ENCODE results near the gene FARP1.

Gene FARP1

DNA sequence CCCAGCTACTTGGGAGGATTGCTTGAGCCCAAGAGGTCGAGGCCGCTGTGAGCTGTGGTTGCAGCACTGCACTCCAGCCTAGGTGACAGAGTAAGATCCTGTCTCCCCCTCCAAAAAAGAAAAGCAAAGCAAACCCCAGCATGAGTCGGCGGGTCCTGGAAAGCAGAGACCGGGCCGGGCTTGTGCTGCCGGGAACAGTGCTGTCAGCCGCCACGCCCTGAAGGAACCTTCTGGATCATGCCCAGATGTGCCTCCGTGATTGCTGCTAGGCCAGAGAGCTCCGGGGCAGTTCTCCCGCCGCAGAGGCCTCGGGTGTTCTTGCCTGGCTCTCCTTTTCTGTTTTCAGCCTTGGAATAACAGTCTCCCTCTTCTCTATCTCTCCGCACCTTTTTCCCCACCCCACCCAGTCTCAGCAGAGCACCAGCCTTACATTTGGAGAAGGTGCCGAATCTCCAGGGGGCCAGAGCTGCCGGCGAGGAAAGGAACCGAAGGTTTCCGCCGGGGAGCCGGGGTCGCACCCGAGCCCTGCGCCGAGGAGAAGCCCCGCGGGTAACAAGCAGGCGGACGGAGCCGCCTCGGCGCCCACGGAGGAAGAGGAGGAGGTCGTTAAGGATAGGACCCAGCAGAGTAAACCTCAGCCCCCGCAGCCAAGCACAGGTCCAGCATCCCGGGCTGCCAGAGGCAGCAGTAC, 252.1 kb downstream of the FARP1 start:
- TF ChIP-seq POLR2A (IDR thresholded peaks at IDR 0.05; ENCODE audit: low read depth, low read length), result no peak
- FAIRE-seq (no peak), DNase-seq (ENCODE audit: insufficient read length, low spot score) (no peak)

DNA sequence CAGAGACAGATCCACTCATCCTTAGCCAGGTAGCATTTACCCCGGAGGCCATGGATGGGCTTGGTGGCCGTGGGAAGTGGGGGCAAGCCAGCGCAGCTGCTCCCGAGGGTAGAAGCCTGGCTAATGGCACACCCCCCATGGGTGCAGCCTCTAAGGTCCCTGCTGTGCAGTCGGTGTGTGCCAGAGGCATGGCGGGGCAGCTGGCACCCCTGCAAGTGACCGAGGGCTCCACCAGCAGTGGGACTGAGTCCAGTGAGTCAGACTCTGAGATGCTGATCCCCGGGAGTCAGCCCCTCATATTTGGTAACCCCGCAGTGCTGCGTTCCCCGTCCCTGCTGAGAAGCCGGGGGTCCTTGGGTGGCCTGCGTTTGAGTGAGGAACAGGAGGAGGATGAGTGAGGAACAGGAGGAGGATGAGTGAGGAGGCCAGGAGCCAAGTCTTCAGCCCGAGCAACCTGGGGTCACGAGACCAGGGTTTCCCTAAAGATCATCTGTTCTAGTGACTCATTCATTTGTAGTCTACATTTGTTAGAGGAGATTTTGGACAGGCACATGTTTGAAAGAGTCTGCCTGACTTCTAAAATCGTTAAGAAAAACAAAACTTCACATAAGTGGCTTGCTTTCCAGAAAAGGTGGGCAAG, 253.3 kb downstream of the FARP1 start:
- no peak for TF ChIP-seq POLR2A (IDR thresholded peaks at IDR 0.05; ENCODE audit: low read depth, low read length)
- DNase-seq (ENCODE audit: insufficient read length, low spot score) (no peak), FAIRE-seq (peak; percentile 68)

GRCh38 chr13:98397221-98397620, 254.3 kb downstream of the FARP1 start:
- no peak for TF ChIP-seq POLR2A (IDR thresholded peaks at IDR 0.05; ENCODE audit: low read depth, low read length)
- DNase-seq (ENCODE audit: insufficient read length, low spot score) (no peak), FAIRE-seq (no peak)

DNA sequence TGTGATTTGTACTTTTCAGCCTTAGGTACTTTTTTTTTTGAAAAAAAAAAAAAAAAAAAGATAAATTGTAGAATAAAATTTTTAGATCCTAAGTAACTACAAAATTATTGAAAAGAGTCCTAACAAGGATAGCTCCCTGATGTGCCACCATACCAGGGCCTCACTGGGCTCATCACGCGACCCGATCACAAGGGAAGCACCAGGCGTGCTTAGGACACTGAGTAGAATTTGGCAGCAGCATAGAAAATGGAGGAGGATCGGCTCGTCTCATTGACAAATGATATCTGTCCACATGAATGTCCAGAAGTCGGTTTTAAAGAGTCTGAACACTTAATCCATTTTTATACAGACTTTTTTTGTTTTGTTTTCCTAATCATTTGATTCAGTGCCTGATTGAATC, 255.0 kb downstream of the FARP1 start:
- DNase-seq (ENCODE audit: insufficient read length, low spot score) (no peak), FAIRE-seq (no peak)
- no peak for TF ChIP-seq POLR2A (IDR thresholded peaks at IDR 0.05; ENCODE audit: low read depth, low read length)

- no peak for DNase-seq (ENCODE audit: insufficient read length, low spot score)
- no peak for FAIRE-seq
- TF ChIP-seq POLR2A (IDR thresholded peaks at IDR 0.05; ENCODE audit: low read depth, low read length), result no peak
Measured at GRCh38 chr13:98398581-98398980, 255.7 kb downstream of the FARP1 start.

DNA sequence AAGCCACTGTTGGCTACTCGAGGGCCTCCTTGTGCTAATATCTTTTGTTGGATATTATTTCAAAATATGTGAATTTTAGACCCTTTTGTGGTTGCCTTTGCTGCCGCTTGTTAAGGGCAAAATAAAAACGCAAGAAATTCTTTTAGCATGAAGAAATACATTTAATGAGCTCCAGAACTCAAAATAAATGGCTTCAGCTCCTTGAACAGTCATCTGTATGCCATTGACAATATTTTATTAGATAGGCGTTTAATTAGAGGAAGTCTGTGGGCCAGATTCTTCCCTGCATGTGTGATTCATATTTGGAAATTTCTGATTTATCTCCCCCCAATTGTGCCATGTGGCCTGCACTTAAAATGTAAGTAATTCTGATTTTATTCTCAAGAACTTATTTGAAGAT, 256.9 kb downstream of the FARP1 start:
- DNase-seq (ENCODE audit: insufficient read length, low spot score) (no peak), FAIRE-seq (no peak)
- no peak for TF ChIP-seq POLR2A (IDR thresholded peaks at IDR 0.05; ENCODE audit: low read depth, low read length)

DNA sequence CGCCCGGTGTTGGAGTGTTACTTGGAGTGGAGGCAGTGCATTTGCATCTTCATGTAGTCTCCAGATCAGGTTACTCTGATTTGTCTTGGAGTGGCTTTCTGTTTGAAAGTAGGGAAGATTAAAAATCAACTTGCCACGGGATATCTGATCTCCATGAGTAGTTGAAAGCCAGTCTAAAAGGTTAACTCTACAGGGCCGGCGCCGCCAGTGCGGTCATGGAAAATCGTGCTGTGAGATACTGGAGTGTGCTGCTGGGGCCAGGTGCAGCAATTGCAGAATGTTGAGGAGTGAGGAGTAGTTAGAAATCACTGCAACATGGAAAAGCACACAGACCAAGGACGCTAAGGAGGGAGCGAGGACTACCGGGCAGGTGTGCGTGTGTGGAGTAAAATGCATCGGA, 259.0 kb downstream of the FARP1 start:
- FAIRE-seq, result no peak
- TF ChIP-seq POLR2A (IDR thresholded peaks at IDR 0.05; ENCODE audit: low read depth, low read length), result no peak

GRCh38 chr13:98403076-98403475, 260.2 kb downstream of the FARP1 start:
- no peak for DNase-seq (ENCODE audit: insufficient read length, low spot score)
- TF ChIP-seq POLR2A (IDR thresholded peaks at IDR 0.05; ENCODE audit: low read depth, low read length), result no peak
- FAIRE-seq, result no peak

More for the DNA sequence above, 259.0 kb downstream of the FARP1 start:
- DNase-seq (ENCODE audit: insufficient read length, low spot score), result no peak

- FAIRE-seq, result no peak
- no peak for TF ChIP-seq POLR2A (IDR thresholded peaks at IDR 0.05; ENCODE audit: low read depth, low read length)
- DNase-seq (ENCODE audit: insufficient read length, low spot score), result no peak
Measured at GRCh38 chr13:98405107-98405571, 262.2 kb downstream of the FARP1 start.

- FAIRE-seq (no peak), DNase-seq (ENCODE audit: insufficient read length, low spot score) (no peak)
- TF ChIP-seq POLR2A (IDR thresholded peaks at IDR 0.05; ENCODE audit: low read depth, low read length), result no peak
Measured at GRCh38 chr13:98405690-98406344, 262.9 kb downstream of the FARP1 start.

DNA sequence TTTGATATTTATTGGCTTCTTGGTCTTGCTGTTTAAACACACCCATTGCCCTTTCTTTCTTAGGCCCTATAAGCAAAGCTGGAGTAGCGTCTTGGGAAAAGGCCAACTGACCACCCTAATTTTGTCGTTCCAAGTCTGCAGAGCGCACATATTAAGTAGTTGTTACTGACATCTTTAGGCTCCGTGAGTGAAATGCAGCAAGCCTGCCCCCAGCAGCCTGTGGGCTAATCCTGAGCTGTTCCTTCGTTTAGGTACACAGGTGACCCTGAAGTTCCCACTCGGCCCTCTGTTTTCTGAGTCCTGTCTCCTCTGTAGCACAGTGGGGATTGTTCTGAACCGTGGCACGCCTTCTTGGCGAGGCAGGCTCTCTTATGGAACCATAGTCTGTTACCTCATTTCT, 263.5 kb downstream of the FARP1 start:
- no peak for DNase-seq (ENCODE audit: insufficient read length, low spot score)

DNA sequence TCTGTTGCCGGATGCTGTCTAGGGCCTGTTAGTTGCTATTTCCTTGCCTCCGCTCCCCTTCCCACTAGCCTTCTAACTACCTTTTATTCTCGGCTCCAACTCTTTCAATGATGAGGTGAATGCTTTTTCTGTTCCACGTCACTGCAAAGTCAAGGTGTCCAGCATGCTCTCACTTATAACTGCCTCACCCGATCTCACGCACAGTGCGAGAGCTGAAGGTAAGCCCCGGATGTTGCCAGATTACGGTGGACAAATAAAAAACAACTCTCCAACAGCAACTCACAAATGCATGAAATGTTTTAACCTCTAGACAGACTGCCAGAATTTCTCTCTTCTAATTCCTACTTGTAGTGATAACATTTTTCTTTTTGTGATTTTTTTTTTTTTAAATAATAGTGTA, 264.1 kb downstream of the FARP1 start:
- TF ChIP-seq POLR2A (IDR thresholded peaks at IDR 0.05; ENCODE audit: low read depth, low read length), result no peak
- FAIRE-seq (no peak), DNase-seq (ENCODE audit: insufficient read length, low spot score) (no peak)

More for the DNA sequence above, 263.5 kb downstream of the FARP1 start:
- FAIRE-seq, result no peak
- TF ChIP-seq POLR2A (IDR thresholded peaks at IDR 0.05; ENCODE audit: low read depth, low read length), result no peak

GRCh38 chr13:98407575-98407974, 264.7 kb downstream of the FARP1 start:
- FAIRE-seq (no peak), DNase-seq (ENCODE audit: insufficient read length, low spot score) (no peak)
- TF ChIP-seq POLR2A (IDR thresholded peaks at IDR 0.05; ENCODE audit: low read depth, low read length), result no peak

- DNase-seq (ENCODE audit: insufficient read length, low spot score) (no peak), FAIRE-seq (no peak)
- no peak for TF ChIP-seq POLR2A (IDR thresholded peaks at IDR 0.05; ENCODE audit: low read depth, low read length)
Measured at GRCh38 chr13:98409281-98409680, 266.4 kb downstream of the FARP1 start.

DNA sequence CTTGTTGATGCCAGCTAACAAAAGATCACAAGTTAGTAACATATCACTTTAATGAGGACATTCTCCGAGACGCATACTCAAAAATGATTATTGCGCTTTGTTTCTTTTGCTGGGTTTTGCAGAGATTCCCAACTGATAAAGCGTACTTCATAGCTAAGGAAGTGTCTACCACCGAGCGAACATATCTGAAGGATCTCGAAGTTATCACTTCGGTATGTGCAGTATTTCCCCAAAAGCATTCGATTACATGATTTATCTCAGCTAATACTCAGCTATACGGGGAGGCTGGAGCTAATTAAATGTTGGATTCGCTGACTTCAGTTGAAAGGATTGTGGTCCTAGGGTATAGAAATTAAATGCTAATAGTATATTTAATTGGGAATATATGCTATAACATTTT, 267.7 kb downstream of the FARP1 start:
- no peak for DNase-seq (ENCODE audit: insufficient read length, low spot score)
- no peak for FAIRE-seq
- TF ChIP-seq POLR2A (IDR thresholded peaks at IDR 0.05; ENCODE audit: low read depth, low read length), result no peak
